Measurements from ENCODE around the gene PRKACA. TPM values are rescaled to one million over a fixed set of nuclear protein-coding genes. Genes with fewer than 3 reads are reported as not detected.
"Not testable (repeated sequence)": the region's sequence is repeated elsewhere in the genome, so short reads cannot be mapped to it uniquely, and the experiment has no call there.

PRKACA gene
- total RNA-seq, 4 donors from 2014 or later = 45.9 to 53.7 (median 49.2) TPM

GRCh38 chr19:14054721-14055120 is 62.8 kb downstream of the PRKACA start:
- intact Hi-C loops (cut with DNase I; ENCODE audit: low total_unique reads) = loop anchor here (10.0 kb wide), 1 partner anchor 90 kb away; no protein-coding TSS in a partner anchor
- no peak for DNase-seq (ENCODE audit: low spot score in 2 of 2)
- no peak overlapping the region for H3K4me3 ChIP-seq (ENCODE audit: low read depth, poor library complexity, severe bottlenecking)
- TF ChIP-seq CTCF (IDR thresholded peaks at IDR 0.05) (no peak), POLR2A (IDR thresholded peaks at IDR 0.05) (no peak)
- 51 to 61% methylated on average over 11 of the region's 11 CpGs for WGBS, 2 donors

GRCh38 chr19:14054099-14054498 is 63.5 kb downstream of the PRKACA start:
- no peak for TF ChIP-seq CTCF (IDR thresholded peaks at IDR 0.05)
- no peak for TF ChIP-seq POLR2A (IDR thresholded peaks at IDR 0.05)
- DNase-seq (ENCODE audit: low spot score in 2 of 2) = no peak
- no peak overlapping the region for H3K4me3 ChIP-seq (ENCODE audit: low read depth, poor library complexity, severe bottlenecking)
- intact Hi-C loops (cut with DNase I; ENCODE audit: low total_unique reads) = loop anchor here (10.0 kb wide), 1 partner anchor 89 kb away; no protein-coding TSS in a partner anchor
- WGBS, 2 donors = 81 to 83% methylated on average over 6 of the region's 6 CpGs

GRCh38 chr19:14053500-14053899 is 64.1 kb downstream of the PRKACA start:
- DNase-seq (ENCODE audit: low spot score in 2 of 2) = no peak
- intact Hi-C loops (cut with DNase I; ENCODE audit: low total_unique reads) = loop anchor here (10.0 kb wide), 1 partner anchor 89 kb away; no protein-coding TSS in a partner anchor
- TF ChIP-seq CTCF (IDR thresholded peaks at IDR 0.05) = no peak
- no peak for TF ChIP-seq POLR2A (IDR thresholded peaks at IDR 0.05)
- WGBS, 2 donors = 84 to 88% methylated on average over 6 to 11 of the region's 11 CpGs
- no peak overlapping the region for H3K4me3 ChIP-seq (ENCODE audit: low read depth, poor library complexity, severe bottlenecking)

- DNase-seq (ENCODE audit: low spot score in 2 of 2) = no peak
- TF ChIP-seq CTCF (IDR thresholded peaks at IDR 0.05) = no peak
- no peak for TF ChIP-seq POLR2A (IDR thresholded peaks at IDR 0.05)
- WGBS, 2 donors = 92 to 95% methylated on average over 3 of the region's 3 CpGs
- no peak overlapping the region for H3K4me3 ChIP-seq (ENCODE audit: low read depth, poor library complexity, severe bottlenecking)
- intact Hi-C loops (cut with DNase I; ENCODE audit: low total_unique reads) = loop anchor here (10.0 kb wide), 1 partner anchor 88 kb away; no protein-coding TSS in a partner anchor
Measured at GRCh38 chr19:14053032-14053431, 64.5 kb downstream of the PRKACA start.

- DNase-seq (ENCODE audit: low spot score in 2 of 2) = no peak
- no peak for TF ChIP-seq POLR2A (IDR thresholded peaks at IDR 0.05)
- TF ChIP-seq CTCF (IDR thresholded peaks at IDR 0.05) = no peak
- intact Hi-C loops (cut with DNase I; ENCODE audit: low total_unique reads) = loop anchor here (10.0 kb wide), 1 partner anchor 88 kb away; no protein-coding TSS in a partner anchor
- H3K4me3 ChIP-seq (ENCODE audit: low read depth, poor library complexity, severe bottlenecking) = no peak overlapping the region
- WGBS, 2 donors = 90 to 93% methylated on average over 6 of the region's 6 CpGs
Measured at GRCh38 chr19:14052470-14052869, 65.1 kb downstream of the PRKACA start.

GRCh38 chr19:14051980-14052379 is 65.6 kb downstream of the PRKACA start:
- DNase-seq (ENCODE audit: low spot score in 2 of 2) = no peak
- intact Hi-C loops (cut with DNase I; ENCODE audit: low total_unique reads) = loop anchor here (10.0 kb wide), 1 partner anchor 87 kb away; no protein-coding TSS in a partner anchor
- TF ChIP-seq CTCF (IDR thresholded peaks at IDR 0.05) = no peak
- TF ChIP-seq POLR2A (IDR thresholded peaks at IDR 0.05) = no peak
- WGBS, 2 donors = 60 to 86% methylated on average over 1 to 9 of the region's 9 CpGs
- no peak overlapping the region for H3K4me3 ChIP-seq (ENCODE audit: low read depth, poor library complexity, severe bottlenecking)

- intact Hi-C loops (cut with DNase I; ENCODE audit: low total_unique reads) = loop anchor here (10.0 kb wide), 1 partner anchor 86 kb away; no protein-coding TSS in a partner anchor
- not testable (repeated sequence) for H3K4me3 ChIP-seq (ENCODE audit: low read depth, poor library complexity, severe bottlenecking); DNase-seq (ENCODE audit: low spot score in 2 of 2)
- WGBS, 2 donors = 91 to 93% methylated on average over 11 of the region's 11 CpGs
Measured at GRCh38 chr19:14050961-14051360, 66.6 kb downstream of the PRKACA start.
